KMS-11 (cell line): ENCODE measurements around the gene LRRC49.

Experiments used
- H2AFZ ChIP-seq: fragments of 200-600 bp; sonication (generic); 2 replicates; pipeline ENCODE4 v1.6.1; 2016; ENCODE audit warnings: antibody characterized with exemption, mixed run types, low read depth
- H3K27ac ChIP-seq: fragments of 200-600 bp; sonication (generic); 2 replicates; pipeline ENCODE4 v1.6.1; 2016; ENCODE audit warnings: mild to moderate bottlenecking, mixed run types
- H3K27me3 ChIP-seq: fragments of 200-600 bp; sonication (generic); 2 replicates; pipeline ENCODE4 v1.6.1; 2017; ENCODE audit warnings: mild to moderate bottlenecking, low read depth, mixed run types, moderate library complexity; ENCODE audit not compliant: insufficient read depth
- H3K36me3 ChIP-seq: fragments of 200-600 bp; sonication (generic); 2 replicates; pipeline ENCODE4 v1.6.1; 2017; ENCODE audit warnings: mild to moderate bottlenecking, mixed run types; ENCODE audit not compliant: insufficient read depth
- H3K4me1 ChIP-seq: fragments of 200-600 bp; sonication (generic); 2 replicates; pipeline ENCODE4 v1.6.1; 2016; ENCODE audit warnings: mild to moderate bottlenecking, low read depth, mixed run types; ENCODE audit not compliant: poor library complexity, severe bottlenecking
- H3K4me2 ChIP-seq: fragments of 200-600 bp; sonication (generic); 2 replicates; pipeline ENCODE4 v1.7.0; 2016; ENCODE audit warnings: mild to moderate bottlenecking, mixed run types
- H3K4me3 ChIP-seq: fragments of 200-600 bp; sonication (generic); IDR thresholded peaks from 2 replicates; pipeline ENCODE4 v1.6.1; 2017; ENCODE audit warnings: low read depth, low read length, mixed read lengths; ENCODE audit not compliant: insufficient read depth
- H3K79me2 ChIP-seq: fragments of 200-600 bp; sonication (generic); 2 replicates; pipeline ENCODE4 v1.6.1; 2016; ENCODE audit warnings: low read depth, mixed run types; ENCODE audit not compliant: insufficient read depth
- H3K9ac ChIP-seq: fragments of 200-600 bp; sonication (generic); 2 replicates; pipeline ENCODE4 v1.6.1; 2016; ENCODE audit warnings: mild to moderate bottlenecking, mixed run types
- H4K20me1 ChIP-seq: fragments of 200-600 bp; sonication (generic); 2 replicates; pipeline ENCODE4 v1.6.1; 2016; ENCODE audit warnings: mild to moderate bottlenecking, mixed run types; ENCODE audit not compliant: insufficient read depth
- CTCF ChIP-seq: fragments of 200-600 bp; sonication (generic); conservative IDR thresholded peaks from 2 replicates; pipeline ENCODE4 v1.6.1; 2017; ENCODE audit warnings: low read depth, mild to moderate bottlenecking, antibody characterized with exemption, low read length, moderate library complexity, mixed read lengths

Gene LRRC49

DNA sequence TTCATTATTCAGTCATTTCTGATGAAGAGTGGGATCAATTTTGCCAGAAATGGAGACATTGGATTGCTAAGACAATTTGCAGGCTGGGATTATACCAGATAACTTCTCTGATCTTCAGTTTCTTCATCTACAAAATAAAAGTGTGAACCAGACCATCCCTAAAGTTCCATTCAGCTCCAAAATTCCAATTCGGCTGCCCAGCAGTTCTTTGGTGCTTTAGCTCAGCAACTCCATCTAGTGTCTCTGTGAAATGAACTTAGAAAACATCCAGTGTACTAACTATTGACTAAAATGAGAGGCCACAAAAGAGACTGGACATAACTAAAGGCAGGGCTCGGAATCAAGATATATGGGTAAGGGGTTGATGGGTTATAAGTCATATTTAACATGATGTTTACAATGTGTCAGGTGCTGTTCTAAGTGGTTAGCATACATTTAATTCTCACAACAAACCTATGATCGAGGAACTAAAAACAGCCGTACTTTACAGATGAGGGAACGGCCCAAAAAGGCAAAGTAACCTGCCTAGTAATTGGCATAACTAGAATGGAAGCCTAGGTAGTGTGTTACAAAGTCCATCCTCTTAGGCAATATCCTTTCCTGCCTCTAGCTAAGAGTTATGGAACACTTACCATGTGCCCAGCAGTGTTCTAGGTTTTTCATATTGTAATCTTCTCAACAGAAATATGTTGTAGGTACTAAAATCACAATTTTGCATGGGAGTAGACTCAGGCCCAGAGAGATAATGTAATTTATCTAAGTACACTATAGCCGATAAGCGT is 17.4 kb upstream of the LRRC49 start:
- no peaks in the 10 kb centered on the region for H4K20me1 ChIP-seq
- no peak overlapping the region for H2AFZ ChIP-seq
- H3K4me2 ChIP-seq, result no peak overlapping the region; the same call in 1 of the 2 replicates
- H3K9ac ChIP-seq, result no peak overlapping the region
- H3K27ac ChIP-seq, result no peak overlapping the region
- 0 out of 2 replicates have a peak, but pooled peaks have one; percentile 12 for TF ChIP-seq CTCF
- H3K27me3 ChIP-seq, result no peaks in the 10 kb centered on the region
- no peak overlapping the region for H3K4me3 ChIP-seq
- H3K79me2 ChIP-seq, result no peaks in the 10 kb centered on the region
- H3K36me3 ChIP-seq, result no peaks in the 10 kb centered on the region
- peaks cover 21% of the 10 kb centered on the region for H3K4me1 ChIP-seq

DNA sequence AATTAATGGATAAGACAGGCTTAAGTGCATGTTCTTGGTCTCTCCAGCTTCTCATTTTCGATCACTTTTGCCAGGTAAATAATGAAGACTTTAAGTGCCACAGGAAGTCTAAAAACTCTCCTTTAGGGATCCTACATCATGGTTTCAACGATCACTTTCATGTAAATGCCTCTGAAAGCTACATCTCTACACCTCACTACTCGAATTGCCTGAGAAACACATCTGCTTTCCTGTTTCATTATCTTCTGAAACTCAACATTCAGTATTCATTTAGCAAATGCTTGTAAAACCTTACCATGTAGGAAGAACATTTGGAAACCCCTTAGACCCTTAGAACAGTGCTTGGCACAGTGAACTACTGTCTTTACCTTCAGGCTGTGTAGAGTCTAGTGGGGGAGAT is 16.6 kb upstream of the LRRC49 start:
- Histone ChIP-seq H2AFZ (no peak overlapping the region), H3K79me2 (no peaks in the 10 kb centered on the region), H3K9ac (no peak overlapping the region), H3K27ac (no peak overlapping the region), H3K4me1 (peaks cover 14% of the 10 kb centered on the region), H3K27me3 (no peaks in the 10 kb centered on the region), H4K20me1 (no peaks in the 10 kb centered on the region), H3K4me3 (no peak overlapping the region), H3K4me2 (no peak overlapping the region; the same call in 1 of the 2 replicates), H3K36me3 (no peaks in the 10 kb centered on the region)
- no peak for TF ChIP-seq CTCF

DNA sequence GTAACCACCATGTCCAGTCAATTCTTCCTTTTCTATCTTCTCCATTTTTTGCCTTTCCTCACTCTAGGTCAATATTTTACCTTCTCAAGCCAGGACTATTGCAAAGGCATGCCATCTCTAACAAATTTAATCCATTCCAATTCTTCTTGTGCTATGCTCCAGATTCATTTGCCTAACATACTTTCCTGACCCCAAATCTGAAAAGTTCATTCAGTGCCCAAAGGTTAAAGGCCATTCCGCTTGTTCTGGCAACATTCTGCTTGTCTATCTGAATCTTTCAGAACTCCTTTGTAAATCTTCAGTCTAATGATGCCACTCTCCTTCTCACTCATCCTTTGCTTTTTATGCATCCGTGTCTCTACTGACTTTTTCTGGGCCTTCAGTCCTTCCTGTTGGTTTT is 15.9 kb upstream of the LRRC49 start:
- Histone ChIP-seq H3K4me3 (no peak overlapping the region), H3K36me3 (no peaks in the 10 kb centered on the region), H3K4me1 (peaks cover 14% of the 10 kb centered on the region), H3K27me3 (no peaks in the 10 kb centered on the region), H3K27ac (no peak overlapping the region), H3K4me2 (no peak overlapping the region), H3K79me2 (no peaks in the 10 kb centered on the region), H4K20me1 (no peaks in the 10 kb centered on the region), H3K9ac (no peak overlapping the region), H2AFZ (no peak overlapping the region)
- no peak for TF ChIP-seq CTCF

DNA sequence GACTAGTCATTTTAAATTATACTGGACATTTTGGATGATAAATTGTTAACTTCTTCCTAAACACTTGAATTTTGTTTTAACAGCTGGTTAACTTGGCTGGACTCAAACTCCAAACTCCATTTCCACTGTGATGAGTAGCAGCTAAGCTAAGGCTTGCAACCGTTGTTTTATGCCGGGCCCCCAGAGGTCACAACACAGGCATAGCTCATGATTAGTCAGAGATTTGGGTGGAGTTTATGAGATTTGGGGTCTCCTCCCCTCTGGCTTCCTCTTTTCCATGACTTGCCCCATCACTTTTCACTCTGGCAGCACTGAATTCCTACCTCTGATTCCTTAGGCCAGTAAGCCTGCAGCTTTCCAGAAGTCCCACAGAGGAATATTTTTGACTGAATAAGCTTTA is 13.2 kb upstream of the LRRC49 start:
- Histone ChIP-seq H3K4me1 (peaks cover 14% of the 10 kb centered on the region), H2AFZ (no peak overlapping the region), H3K79me2 (no peaks in the 10 kb centered on the region), H3K4me2 (no peak overlapping the region), H3K27ac (no peak overlapping the region), H3K36me3 (no peaks in the 10 kb centered on the region), H4K20me1 (no peaks in the 10 kb centered on the region), H3K9ac (no peak overlapping the region), H3K27me3 (no peaks in the 10 kb centered on the region), H3K4me3 (no peak overlapping the region)
- TF ChIP-seq CTCF, result no peak
